PC-3 (cell line): ENCODE results near the gene JAG2. TPM values are rescaled to one million over a fixed set of nuclear protein-coding genes. Genes with fewer than 3 reads are reported as not detected.
A peak's percentile ranks its signal among the peaks of the same experiment; 100 is the strongest.

Source experiments
- ATAC-seq: fragments of 200-7000 bp; cut with Tn5 transposase; 2 replicates; pipeline ENCODE4 v1.9.1; 2020; ENCODE audit warnings: mild to moderate bottlenecking, moderate library complexity
- BruUV-seq: library from RNA; stranded (reverse); fragments of 400-500 nt; replicated peaks from 2 replicates; lab custom pipeline; 2021; lab: Mats Ljungman, UMichigan
- CTCF ChIA-PET: fragments of 300-600 bp; sonication (Branson Sonifier 250); formaldehyde crosslinking; loops from one replicate; lab custom pipeline; 2022; ENCODE audit warnings: antibody characterized with exemption; lab: Charles Lee
- POLR2A ChIA-PET: fragments of 300-600 bp; sonication (Branson Sonifier 250); formaldehyde crosslinking; loops from one replicate; lab custom pipeline; 2022; ENCODE audit warnings: antibody characterized with exemption; ENCODE audit not compliant: unreplicated experiment; lab: Charles Lee
- DNase-seq: peaks from one replicate; pipeline ENCODE4 v3.0.0-alpha.2; 2015
- H2AFZ ChIP-seq: fragments of 300-600 bp; sonication (generic); 2 replicates; pipeline ENCODE4 v1.6.0; 2016; ENCODE audit warnings: antibody characterized with exemption, low read length
- H3F3A ChIP-seq: fragments of 300-600 bp; sonication (generic); one replicate; pipeline ENCODE4 v1.6.0; 2017; ENCODE audit warnings: antibody characterized with exemption, low read length, control low read depth, mild to moderate bottlenecking; ENCODE audit not compliant: unreplicated experiment
- H3K27ac ChIP-seq: fragments of 300-600 bp; sonication (generic); 2 replicates; pipeline ENCODE4 v1.5.1; 2016; ENCODE audit warnings: mild to moderate bottlenecking, low read length
- H3K27me3 ChIP-seq: fragments of 300-600 bp; sonication (generic); 2 replicates; pipeline ENCODE4 v1.6.1; 2016; ENCODE audit warnings: low read length, mixed read lengths
- H3K36me3 ChIP-seq: fragments of 300-600 bp; sonication (generic); 2 replicates; pipeline ENCODE4 v1.6.1; 2016; ENCODE audit warnings: low read depth, mixed run types, low read length, mixed read lengths
- H3K4me1 ChIP-seq: fragments of 300-600 bp; sonication (generic); 2 replicates; pipeline ENCODE4 v1.5.1; 2016; ENCODE audit warnings: low read length; ENCODE audit not compliant: insufficient read depth
- H3K4me2 ChIP-seq: fragments of 300-600 bp; sonication (generic); 2 replicates; pipeline ENCODE4 v1.6.0; 2016; ENCODE audit warnings: low read length
- H3K4me3 ChIP-seq: fragments of 300-600 bp; sonication (generic); 2 replicates; pipeline ENCODE4 v1.5.1; 2016; ENCODE audit warnings: mild to moderate bottlenecking, low read length, mixed read lengths
- H3K79me2 ChIP-seq: fragments of 300-600 bp; sonication (generic); 2 replicates; pipeline ENCODE4 v1.6.1; 2017; ENCODE audit warnings: low read length, mixed read lengths
- H3K9ac ChIP-seq: fragments of 300-600 bp; sonication (generic); 2 replicates; pipeline ENCODE4 v1.6.0; 2016; ENCODE audit warnings: mild to moderate bottlenecking, low read length
- H3K9me2 ChIP-seq: fragments of 300-600 bp; sonication (generic); replicated peaks from 2 replicates; pipeline ENCODE4 v1.6.1; 2016; ENCODE audit warnings: mixed run types, low read length, mixed read lengths
- H3K9me3 ChIP-seq: fragments of 300-600 bp; sonication (generic); 2 replicates; pipeline ENCODE4 v1.6.1; 2016; ENCODE audit warnings: low read length, mixed read lengths
- H4K20me1 ChIP-seq: fragments of 300-600 bp; sonication (generic); 2 replicates; pipeline ENCODE4 v1.6.1; 2016; ENCODE audit warnings: low read length, mixed read lengths
- CTCF ChIP-seq: fragments of 300-600 bp; sonication (generic); conservative IDR thresholded peaks from 2 replicates; pipeline ENCODE4 v1.5.1; 2017; ENCODE audit warnings: antibody characterized with exemption, low read depth, mild to moderate bottlenecking, low read length
- EZH2 ChIP-seq: fragments of 300-600 bp; sonication (generic); IDR thresholded peaks from one replicate; pipeline ENCODE4 v1.6.1; 2017; ENCODE audit warnings: antibody characterized with exemption, mild to moderate bottlenecking, low read length; ENCODE audit not compliant: unreplicated experiment
- EZH2phosphoT487 ChIP-seq: fragments of 300-600 bp; sonication (generic); IDR thresholded peaks from 2 replicates; pipeline ENCODE4 v1.6.1; 2018; ENCODE audit warnings: mild to moderate bottlenecking, antibody characterized with exemption, low read length, borderline replicate concordance
- intact Hi-C: fragments of 100-400 bp; cut with micrococcal nuclease; formaldehyde crosslinking; loops from 2 replicates; pipeline ENCODE4 v1.9.0; 2023
- total RNA-seq: library from RNA; depleted of rRNA; stranded (reverse); fragments of >200 nt; gene quantifications from 2 replicates; pipeline ENCODE4 v1.2.3, GENCODE V29; 2014

The JAG2 gene
- total RNA-seq, 1 experiment from 2014 or later: 57.1 TPM

GRCh38 chr14:105093431-105094192 lies 75.0 kb downstream of the JAG2 start:
- peak overlapping the region; percentile 83 for H3K4me3 ChIP-seq
- BruUV-seq: no TSS peak
- H3K4me2 ChIP-seq: peak overlapping the region; percentile 99
- H3K4me1 ChIP-seq: peaks cover 38% of the 10 kb centered on the region
- ChIA-PET CTCF (no interaction called here), POLR2A (no interaction called here)
- H3K79me2 ChIP-seq: no peaks in the 10 kb centered on the region
- no peaks in the 10 kb centered on the region for H3K27me3 ChIP-seq
- peak overlapping the region; percentile 61 for H3K27ac ChIP-seq
- DNase-seq: peak; percentile 80
- no peaks in the 10 kb centered on the region for H3K9me2 ChIP-seq
- TF ChIP-seq CTCF (peak; percentile 59), EZH2phosphoT487 (no peak), EZH2 (no peak)
- peaks cover 5% of the 10 kb centered on the region for H3F3A ChIP-seq
- peak overlapping the region; percentile 83 for H3K9ac ChIP-seq
- H4K20me1 ChIP-seq: no peaks in the 10 kb centered on the region
- peak; percentile 54 for ATAC-seq
- peak overlapping the region; percentile 82 for H2AFZ ChIP-seq
- intact Hi-C loops: loop anchor here (5.0 kb wide), 1 partner anchor 74 kb away; the partner anchor contains the start of gene JAG2
- H3K9me3 ChIP-seq: no peaks in the 10 kb centered on the region
- H3K36me3 ChIP-seq: no peaks in the 10 kb centered on the region

GRCh38 chr14:105093038-105093430 lies 75.5 kb downstream of the JAG2 start:
- DNase-seq (peak; percentile 66), ATAC-seq (peak; percentile 25)
- peaks cover 5% of the 10 kb centered on the region for H3F3A ChIP-seq
- intact Hi-C loops: loop anchor here (5.0 kb wide), 1 partner anchor 74 kb away; the partner anchor contains the start of gene JAG2
- no peaks in the 10 kb centered on the region for H3K79me2 ChIP-seq
- POLR2A ChIA-PET: no interaction called here
- H2AFZ ChIP-seq: peak overlapping the region; percentile 51; the same call in 1 of the 2 replicates
- no peak for TF ChIP-seq CTCF
- TF ChIP-seq EZH2: no peak
- TF ChIP-seq EZH2phosphoT487: no peak
- no peaks in the 10 kb centered on the region for H3K36me3 ChIP-seq
- H3K9me3 ChIP-seq: no peaks in the 10 kb centered on the region
- peaks cover 44% of the 10 kb centered on the region for H3K4me1 ChIP-seq
- H3K4me3 ChIP-seq: peak overlapping the region; percentile 61
- H4K20me1 ChIP-seq: no peaks in the 10 kb centered on the region
- H3K4me2 ChIP-seq: peak overlapping the region; percentile 82
- H3K9me2 ChIP-seq: no peaks in the 10 kb centered on the region
- CTCF ChIA-PET: no interaction called here
- no peaks in the 10 kb centered on the region for H3K27me3 ChIP-seq
- peak overlapping the region; percentile 54 for H3K9ac ChIP-seq
- H3K27ac ChIP-seq: peak overlapping the region; percentile 61
- BruUV-seq: no TSS peak
